GM18502 (cell line): ENCODE results near the gene SMTN.

ENCODE experiments used
- ATAC-seq: cut with Tn5 transposase; IDR thresholded peaks from one replicate; pipeline ENCODE4 v1.9.1; 2021; ENCODE audit warnings: mild to moderate bottlenecking; ENCODE audit not compliant: unreplicated experiment, poor library complexity

Gene SMTN

GRCh38 chr22:31143537-31143936, 62.4 kb downstream of the SMTN start:
- ATAC-seq: no peak

DNA sequence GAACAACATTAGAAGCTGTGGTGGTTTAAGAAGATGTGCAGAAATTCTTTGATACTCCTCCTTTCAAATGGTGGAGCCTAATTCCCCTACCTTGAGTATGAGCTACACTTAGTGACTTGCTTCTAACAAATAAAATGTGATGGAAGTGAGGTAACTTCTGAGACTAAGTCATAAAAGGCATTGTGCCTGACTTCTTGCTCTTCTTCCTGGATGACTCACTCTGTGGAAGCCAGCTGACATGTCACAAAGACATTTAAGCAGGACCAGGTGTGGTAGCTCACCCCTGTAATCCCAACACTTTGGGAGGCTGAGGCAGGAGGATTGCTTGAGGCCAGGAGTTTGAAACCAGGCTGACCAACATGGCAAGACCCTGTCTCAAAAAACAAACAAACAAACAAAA, 63.1 kb downstream of the SMTN start:
- ATAC-seq: no peak

DNA sequence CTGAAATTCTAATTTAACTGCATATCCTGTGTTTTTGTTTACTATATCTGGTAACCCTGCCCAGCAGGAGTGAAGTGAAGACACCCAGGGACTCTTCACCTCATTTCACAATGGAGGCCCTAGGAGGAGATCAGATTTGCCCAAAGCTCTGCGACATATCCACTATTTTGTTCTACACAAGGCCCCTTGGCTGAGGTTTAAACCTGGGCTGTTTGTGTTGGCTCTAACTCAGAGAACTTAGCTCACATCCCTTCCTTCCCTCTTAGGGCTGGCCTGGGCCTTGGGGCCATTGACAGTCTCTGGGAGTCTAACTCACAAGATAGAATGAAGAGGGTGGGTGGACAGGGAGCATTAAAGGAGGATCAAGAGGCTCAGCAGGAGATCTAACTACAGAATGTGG, 67.4 kb downstream of the SMTN start:
- no peak for ATAC-seq

- ATAC-seq: no peak
Measured at GRCh38 chr22:31148953-31149627, 68.0 kb downstream of the SMTN start.

- no peak for ATAC-seq
Measured at GRCh38 chr22:31150615-31151014, 69.5 kb downstream of the SMTN start.

GRCh38 chr22:31151872-31152271, 70.8 kb downstream of the SMTN start:
- ATAC-seq: no peak

DNA sequence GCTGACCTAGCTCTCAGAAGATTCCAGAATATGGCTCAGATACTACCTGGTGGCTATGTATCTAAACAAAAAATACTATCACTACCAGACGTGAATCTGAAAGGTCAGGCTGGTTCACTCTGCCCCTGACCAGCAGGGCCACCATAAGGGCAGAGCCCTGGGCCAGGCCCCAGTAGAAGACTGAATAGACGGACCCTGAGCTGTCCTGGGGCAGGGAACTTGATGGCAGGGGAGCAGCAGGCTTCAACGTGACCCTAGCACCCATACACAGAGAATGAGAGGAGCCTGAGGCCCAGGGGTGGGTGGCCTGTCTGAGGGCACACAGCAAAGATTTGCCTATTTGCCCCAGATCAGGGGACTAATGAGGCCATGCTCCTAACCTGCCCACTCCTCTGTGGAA, 72.2 kb downstream of the SMTN start:
- no peak for ATAC-seq
